ENCODE measurements around the gene CACNA2D4.

CACNA2D4 gene

DNA sequence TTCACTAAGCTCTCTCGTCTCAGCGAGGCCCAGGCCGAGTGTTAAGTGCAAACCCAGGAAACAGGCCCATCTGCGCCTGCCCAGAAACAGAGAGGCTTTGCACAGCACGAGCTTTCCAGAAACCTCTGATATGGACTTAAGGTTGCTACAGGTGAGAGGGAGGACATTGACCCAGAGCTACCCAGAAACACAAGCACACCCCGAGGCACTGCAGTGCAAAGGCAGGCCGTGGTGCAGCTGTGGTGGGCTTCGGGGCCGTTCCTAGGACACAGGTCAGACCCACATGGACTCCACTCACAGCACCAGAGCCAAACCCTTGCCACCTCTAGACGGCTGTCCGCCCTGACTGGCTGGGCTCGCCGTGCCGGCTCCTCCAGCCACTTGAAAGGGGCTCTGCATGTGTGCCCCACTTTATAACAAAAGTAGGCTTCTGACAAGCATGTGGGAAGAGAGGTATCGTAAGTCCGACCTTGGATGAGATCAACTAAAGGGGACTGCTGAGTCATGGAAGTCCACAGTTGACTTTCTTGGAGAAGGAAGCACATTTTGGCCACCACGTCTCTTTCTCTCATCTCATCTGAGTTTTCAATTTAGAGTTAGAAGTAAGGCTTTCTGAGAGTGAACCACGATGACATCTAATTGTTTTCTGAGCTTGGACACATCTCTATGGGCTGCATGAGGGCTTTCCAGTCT lies 38.2 kb downstream of the CACNA2D4 start:
- TF ChIP-seq, protein P1, sequence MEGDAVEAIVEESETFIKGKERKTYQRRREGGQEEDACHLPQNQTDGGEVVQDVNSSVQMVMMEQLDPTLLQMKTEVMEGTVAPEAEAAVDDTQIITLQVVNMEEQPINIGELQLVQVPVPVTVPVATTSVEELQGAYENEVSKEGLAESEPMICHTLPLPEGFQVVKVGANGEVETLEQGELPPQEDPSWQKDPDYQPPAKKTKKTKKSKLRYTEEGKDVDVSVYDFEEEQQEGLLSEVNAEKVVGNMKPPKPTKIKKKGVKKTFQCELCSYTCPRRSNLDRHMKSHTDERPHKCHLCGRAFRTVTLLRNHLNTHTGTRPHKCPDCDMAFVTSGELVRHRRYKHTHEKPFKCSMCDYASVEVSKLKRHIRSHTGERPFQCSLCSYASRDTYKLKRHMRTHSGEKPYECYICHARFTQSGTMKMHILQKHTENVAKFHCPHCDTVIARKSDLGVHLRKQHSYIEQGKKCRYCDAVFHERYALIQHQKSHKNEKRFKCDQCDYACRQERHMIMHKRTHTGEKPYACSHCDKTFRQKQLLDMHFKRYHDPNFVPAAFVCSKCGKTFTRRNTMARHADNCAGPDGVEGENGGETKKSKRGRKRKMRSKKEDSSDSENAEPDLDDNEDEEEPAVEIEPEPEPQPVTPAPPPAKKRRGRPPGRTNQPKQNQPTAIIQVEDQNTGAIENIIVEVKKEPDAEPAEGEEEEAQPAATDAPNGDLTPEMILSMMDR (IDR thresholded peaks at IDR 0.05; ENCODE audit: low read depth, low read length), result no peak
- H3K4me3 ChIP-seq (ENCODE audit: low read depth, low read length), result no peak overlapping the region

DNA sequence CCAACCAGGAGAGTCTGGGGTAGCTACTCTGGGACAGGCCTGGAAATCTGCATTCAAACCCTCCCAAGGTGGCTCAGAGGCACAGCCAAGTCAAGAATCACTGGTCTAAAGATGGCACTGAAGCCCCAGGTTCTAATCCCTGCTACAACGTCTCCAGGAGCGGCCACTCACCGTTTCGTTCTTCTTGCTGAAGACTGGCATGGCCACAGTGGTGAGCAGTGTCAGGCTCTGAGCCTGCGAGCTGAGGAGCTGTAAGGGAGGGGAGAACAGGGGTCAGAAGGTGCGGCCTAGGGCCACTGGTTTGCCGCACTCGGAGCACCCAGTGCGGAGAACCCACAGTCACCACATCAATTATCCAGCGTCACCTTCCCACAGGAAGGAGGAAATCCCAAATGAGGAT lies 38.8 kb downstream of the CACNA2D4 start:
- no peak overlapping the region for H3K4me3 ChIP-seq (ENCODE audit: low read depth, low read length)
- TF ChIP-seq, protein P1 (IDR thresholded peaks at IDR 0.05; ENCODE audit: low read depth, low read length), result no peak

DNA sequence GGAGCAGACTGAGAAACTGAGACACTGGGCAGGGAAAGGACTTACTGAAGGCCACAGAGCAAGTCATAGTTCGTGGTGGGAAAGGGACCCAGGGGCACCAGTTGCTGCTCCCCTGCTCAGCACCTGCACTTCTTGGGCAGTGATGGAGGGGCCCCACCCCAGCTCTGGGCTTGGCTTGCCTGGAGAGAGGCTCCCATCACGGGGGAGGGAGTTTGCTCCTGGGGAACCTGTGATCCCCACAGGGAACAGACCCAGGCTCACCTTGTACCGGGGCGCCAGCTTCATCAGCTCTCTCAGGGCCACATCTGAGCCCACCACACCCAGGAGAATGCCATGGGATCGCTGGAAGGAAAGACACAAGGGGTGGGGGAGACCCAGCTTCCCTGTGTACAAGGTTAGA lies 39.8 kb downstream of the CACNA2D4 start:
- TF ChIP-seq, protein P1 (IDR thresholded peaks at IDR 0.05; ENCODE audit: low read depth, low read length), result no peak
- no peak overlapping the region for H3K4me3 ChIP-seq (ENCODE audit: low read depth, low read length)

DNA sequence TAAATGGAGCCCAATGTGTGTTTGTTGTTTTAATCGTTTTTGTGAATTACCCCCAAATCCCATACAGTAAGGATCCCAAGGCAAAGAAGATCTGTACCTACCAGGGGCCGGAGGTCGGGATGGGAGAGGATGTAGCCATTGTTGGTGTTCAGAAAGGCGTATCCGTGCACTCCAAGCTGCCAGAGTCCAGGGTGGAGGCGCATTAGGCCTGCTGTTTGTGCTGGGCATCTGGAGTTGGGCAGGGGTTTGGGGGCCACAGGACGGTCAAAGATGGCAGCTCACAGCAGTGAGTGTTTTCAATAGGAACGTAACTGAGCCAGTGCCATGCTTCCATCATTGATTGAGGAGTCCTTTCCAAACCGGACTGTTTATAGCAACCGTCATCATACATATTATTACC lies 40.2 kb downstream of the CACNA2D4 start:
- TF ChIP-seq, protein P1 (IDR thresholded peaks at IDR 0.05; ENCODE audit: low read depth, low read length), result no peak

DNA sequence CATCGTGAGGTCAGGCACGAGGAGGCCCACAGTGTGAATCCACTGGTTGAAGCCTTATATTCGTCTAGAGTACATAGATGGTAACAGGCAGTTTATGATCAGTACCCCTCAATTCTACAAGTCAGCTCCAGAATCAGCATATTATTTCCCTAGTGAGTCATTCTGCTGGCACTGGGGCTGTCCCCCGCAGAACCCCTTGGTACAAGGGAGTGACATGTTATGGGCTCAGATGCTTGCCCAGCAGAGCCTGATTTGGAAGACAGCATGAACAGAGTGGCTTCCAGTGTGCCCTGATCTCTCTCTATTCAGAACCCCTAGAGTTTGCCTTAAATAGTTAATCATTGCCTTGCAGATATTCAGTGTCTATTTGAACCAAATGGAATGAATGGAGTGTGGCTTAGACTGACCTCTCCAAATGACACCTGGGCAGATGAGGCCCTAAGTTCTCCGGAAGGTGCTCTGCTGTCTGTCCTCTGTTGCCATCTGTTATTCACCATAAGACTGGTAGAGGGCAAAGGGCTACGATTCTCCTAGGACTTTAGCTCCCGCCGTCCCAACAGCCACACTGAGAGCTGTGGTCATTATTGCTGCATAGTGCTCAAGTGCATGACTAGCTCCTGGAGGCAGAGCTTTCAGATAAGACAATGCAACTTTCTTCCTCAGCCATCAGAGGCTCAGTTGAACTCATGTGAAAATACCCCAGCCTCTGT lies 41.1 kb downstream of the CACNA2D4 start:
- TF ChIP-seq, protein P1 (IDR thresholded peaks at IDR 0.05; ENCODE audit: low read depth, low read length), result no peak
- H3K4me3 ChIP-seq (ENCODE audit: low read depth, low read length), result no peak overlapping the region

More for the DNA sequence above, 40.2 kb downstream of the CACNA2D4 start:
- no peak overlapping the region for H3K4me3 ChIP-seq (ENCODE audit: low read depth, low read length)

- TF ChIP-seq, protein P1 (IDR thresholded peaks at IDR 0.05; ENCODE audit: low read depth, low read length), result no peak
- H3K4me3 ChIP-seq (ENCODE audit: low read depth, low read length), result no peak overlapping the region
Observed at GRCh38 chr12:1876086-1876485, 42.4 kb downstream of the CACNA2D4 start.

DNA sequence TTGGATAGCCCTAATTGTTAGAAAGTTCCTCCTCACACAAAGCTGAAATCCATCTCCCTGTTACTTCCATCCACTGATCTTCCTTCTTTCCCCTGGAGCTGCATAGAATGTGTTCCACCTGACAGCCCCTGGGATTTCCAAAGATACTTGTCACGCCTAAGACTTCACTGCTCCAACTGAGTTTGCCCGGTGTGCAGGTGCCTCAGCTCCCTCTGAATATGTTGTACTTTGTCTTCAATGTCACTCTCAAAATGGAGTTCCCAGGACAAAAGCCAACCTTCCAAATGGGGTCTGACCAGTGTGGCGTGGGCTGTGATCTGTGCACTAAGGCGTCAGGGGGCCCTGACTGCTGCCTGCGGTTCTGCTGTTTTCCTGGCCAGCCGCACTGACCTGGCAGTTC lies 42.8 kb downstream of the CACNA2D4 start:
- H3K4me3 ChIP-seq (ENCODE audit: low read depth, low read length), result no peak overlapping the region
- TF ChIP-seq, protein P1 (IDR thresholded peaks at IDR 0.05; ENCODE audit: low read depth, low read length), result no peak
